ENCODE measurements around the gene RBPJ. TPM values are rescaled to one million over a fixed set of nuclear protein-coding genes. Genes with fewer than 3 reads are reported as not detected.

The RBPJ gene
- total RNA-seq, 1 experiment from 2014 or later, result 33.7 TPM

DNA sequence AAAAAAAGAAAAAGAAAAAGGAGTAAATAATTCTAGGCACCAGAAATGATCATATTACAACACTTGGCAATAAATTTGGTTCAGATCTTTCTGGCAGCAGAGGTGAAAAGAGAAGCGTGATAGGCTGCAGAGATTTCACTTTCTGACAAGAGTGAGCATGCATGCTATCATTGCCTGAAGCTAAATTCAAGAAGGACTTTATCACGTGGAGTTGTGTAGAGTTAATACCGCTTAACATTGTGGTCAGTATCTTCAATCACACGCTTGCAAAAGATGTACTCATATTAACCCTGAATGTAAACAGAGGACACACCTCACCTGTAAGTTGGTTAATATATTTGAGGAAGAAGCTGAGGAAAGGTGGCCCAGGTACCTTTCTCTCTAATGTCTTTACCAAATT, 31.4 kb upstream of the RBPJ start:
- Histone ChIP-seq H3K9me3 (ENCODE audit: control insufficient read depth, insufficient read depth, low read depth, low read length) (no peaks in the 10 kb centered on the region), H3K36me3 (ENCODE audit: control insufficient read depth, insufficient read depth, low read length) (no peaks in the 10 kb centered on the region), H3K27ac (ENCODE audit: low read length) (no peak overlapping the region), H3K4me3 (ENCODE audit: low read depth in 2 of 2, low read length in 2 of 2) (no peak overlapping the region), H3K27me3 (ENCODE audit: control insufficient read depth, insufficient read depth, low read length) (no peaks in the 10 kb centered on the region), H3K4me1 (ENCODE audit: control insufficient read depth, insufficient read depth, low read length) (no peaks in the 10 kb centered on the region)
- DNase-seq (ENCODE audit: low read depth, low spot score), result no peak
- in situ Hi-C loops (cut with HindIII; ENCODE audit: low pct_unique_long_range_greater_than_20kb, low sequenced_read_pairs), result no loop called here
- CTCF ChIA-PET, result no interaction called here
- BruUV-seq (replicated peaks), result no TSS peak
- no peak for ATAC-seq
- POLR2A ChIA-PET, result no interaction called here
- intact Hi-C loops (cut with micrococcal nuclease; ENCODE audit: unreplicated experiment), result no loop called here
- TF ChIP-seq, protein P1, sequence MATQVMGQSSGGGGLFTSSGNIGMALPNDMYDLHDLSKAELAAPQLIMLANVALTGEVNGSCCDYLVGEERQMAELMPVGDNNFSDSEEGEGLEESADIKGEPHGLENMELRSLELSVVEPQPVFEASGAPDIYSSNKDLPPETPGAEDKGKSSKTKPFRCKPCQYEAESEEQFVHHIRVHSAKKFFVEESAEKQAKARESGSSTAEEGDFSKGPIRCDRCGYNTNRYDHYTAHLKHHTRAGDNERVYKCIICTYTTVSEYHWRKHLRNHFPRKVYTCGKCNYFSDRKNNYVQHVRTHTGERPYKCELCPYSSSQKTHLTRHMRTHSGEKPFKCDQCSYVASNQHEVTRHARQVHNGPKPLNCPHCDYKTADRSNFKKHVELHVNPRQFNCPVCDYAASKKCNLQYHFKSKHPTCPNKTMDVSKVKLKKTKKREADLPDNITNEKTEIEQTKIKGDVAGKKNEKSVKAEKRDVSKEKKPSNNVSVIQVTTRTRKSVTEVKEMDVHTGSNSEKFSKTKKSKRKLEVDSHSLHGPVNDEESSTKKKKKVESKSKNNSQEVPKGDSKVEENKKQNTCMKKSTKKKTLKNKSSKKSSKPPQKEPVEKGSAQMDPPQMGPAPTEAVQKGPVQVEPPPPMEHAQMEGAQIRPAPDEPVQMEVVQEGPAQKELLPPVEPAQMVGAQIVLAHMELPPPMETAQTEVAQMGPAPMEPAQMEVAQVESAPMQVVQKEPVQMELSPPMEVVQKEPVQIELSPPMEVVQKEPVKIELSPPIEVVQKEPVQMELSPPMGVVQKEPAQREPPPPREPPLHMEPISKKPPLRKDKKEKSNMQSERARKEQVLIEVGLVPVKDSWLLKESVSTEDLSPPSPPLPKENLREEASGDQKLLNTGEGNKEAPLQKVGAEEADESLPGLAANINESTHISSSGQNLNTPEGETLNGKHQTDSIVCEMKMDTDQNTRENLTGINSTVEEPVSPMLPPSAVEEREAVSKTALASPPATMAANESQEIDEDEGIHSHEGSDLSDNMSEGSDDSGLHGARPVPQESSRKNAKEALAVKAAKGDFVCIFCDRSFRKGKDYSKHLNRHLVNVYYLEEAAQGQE (IDR thresholded peaks at IDR 0.05; ENCODE audit: insufficient read depth in 1 of 2, low read depth in 2 of 2, low read length in 1 of 2), result no peak
- TF ChIP-seq TCF7L2 (IDR thresholded peaks at IDR 0.05; ENCODE audit: low read depth, low read length), result no peak

GRCh38 chr4:26290321-26290720, 30.5 kb upstream of the RBPJ start:
- ATAC-seq (no peak), DNase-seq (ENCODE audit: low read depth, low spot score) (no peak)
- Histone ChIP-seq H3K27me3 (ENCODE audit: control insufficient read depth, insufficient read depth, low read length) (no peaks in the 10 kb centered on the region), H3K36me3 (ENCODE audit: control insufficient read depth, insufficient read depth, low read length) (no peaks in the 10 kb centered on the region), H3K27ac (ENCODE audit: low read length) (no peak overlapping the region), H3K9me3 (ENCODE audit: control insufficient read depth, insufficient read depth, low read depth, low read length) (no peaks in the 10 kb centered on the region), H3K4me1 (ENCODE audit: control insufficient read depth, insufficient read depth, low read length) (no peaks in the 10 kb centered on the region), H3K4me3 (ENCODE audit: low read depth in 2 of 2, low read length in 2 of 2) (no peak overlapping the region)
- intact Hi-C loops (cut with micrococcal nuclease; ENCODE audit: unreplicated experiment), result no loop called here
- BruUV-seq (replicated peaks), result no TSS peak
- TF ChIP-seq POLR2AphosphoS5 (IDR thresholded peaks at IDR 0.05; ENCODE audit: low read depth, low read length) (no peak), TCF7L2 (IDR thresholded peaks at IDR 0.05; ENCODE audit: low read depth, low read length) (no peak), SIN3A (IDR thresholded peaks at IDR 0.05; ENCODE audit: borderline replicate concordance, insufficient read depth, low read depth, low read length) (no peak)
- TF ChIP-seq, protein P1 (IDR thresholded peaks at IDR 0.05; ENCODE audit: insufficient read depth in 1 of 2, low read depth in 2 of 2, low read length in 1 of 2), result no peak
- TF ChIP-seq, protein P2, sequence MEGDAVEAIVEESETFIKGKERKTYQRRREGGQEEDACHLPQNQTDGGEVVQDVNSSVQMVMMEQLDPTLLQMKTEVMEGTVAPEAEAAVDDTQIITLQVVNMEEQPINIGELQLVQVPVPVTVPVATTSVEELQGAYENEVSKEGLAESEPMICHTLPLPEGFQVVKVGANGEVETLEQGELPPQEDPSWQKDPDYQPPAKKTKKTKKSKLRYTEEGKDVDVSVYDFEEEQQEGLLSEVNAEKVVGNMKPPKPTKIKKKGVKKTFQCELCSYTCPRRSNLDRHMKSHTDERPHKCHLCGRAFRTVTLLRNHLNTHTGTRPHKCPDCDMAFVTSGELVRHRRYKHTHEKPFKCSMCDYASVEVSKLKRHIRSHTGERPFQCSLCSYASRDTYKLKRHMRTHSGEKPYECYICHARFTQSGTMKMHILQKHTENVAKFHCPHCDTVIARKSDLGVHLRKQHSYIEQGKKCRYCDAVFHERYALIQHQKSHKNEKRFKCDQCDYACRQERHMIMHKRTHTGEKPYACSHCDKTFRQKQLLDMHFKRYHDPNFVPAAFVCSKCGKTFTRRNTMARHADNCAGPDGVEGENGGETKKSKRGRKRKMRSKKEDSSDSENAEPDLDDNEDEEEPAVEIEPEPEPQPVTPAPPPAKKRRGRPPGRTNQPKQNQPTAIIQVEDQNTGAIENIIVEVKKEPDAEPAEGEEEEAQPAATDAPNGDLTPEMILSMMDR (IDR thresholded peaks at IDR 0.05), result no peak
- ChIA-PET CTCF (no interaction called here), POLR2A (no interaction called here)
- in situ Hi-C loops (cut with HindIII; ENCODE audit: low pct_unique_long_range_greater_than_20kb, low sequenced_read_pairs), result no loop called here

Measured in Panc1 (cell line).